Loucy (cell line): ENCODE measurements around the gene SLC23A3.

Experiments
- CTCF ChIP-seq: fragments of 200-600 bp; sonication (generic); conservative IDR thresholded peaks from 2 replicates; pipeline ENCODE4 v1.5.1; 2014; ENCODE audit warnings: mild to moderate bottlenecking, antibody characterized with exemption, low read length
- EZH2phosphoT487 ChIP-seq: fragments of 200-600 bp; IDR thresholded peaks from 2 replicates; pipeline ENCODE4 v1.6.1; 2018; ENCODE audit warnings: antibody characterized with exemption, mild to moderate bottlenecking, moderate library complexity, borderline replicate concordance

DNA sequence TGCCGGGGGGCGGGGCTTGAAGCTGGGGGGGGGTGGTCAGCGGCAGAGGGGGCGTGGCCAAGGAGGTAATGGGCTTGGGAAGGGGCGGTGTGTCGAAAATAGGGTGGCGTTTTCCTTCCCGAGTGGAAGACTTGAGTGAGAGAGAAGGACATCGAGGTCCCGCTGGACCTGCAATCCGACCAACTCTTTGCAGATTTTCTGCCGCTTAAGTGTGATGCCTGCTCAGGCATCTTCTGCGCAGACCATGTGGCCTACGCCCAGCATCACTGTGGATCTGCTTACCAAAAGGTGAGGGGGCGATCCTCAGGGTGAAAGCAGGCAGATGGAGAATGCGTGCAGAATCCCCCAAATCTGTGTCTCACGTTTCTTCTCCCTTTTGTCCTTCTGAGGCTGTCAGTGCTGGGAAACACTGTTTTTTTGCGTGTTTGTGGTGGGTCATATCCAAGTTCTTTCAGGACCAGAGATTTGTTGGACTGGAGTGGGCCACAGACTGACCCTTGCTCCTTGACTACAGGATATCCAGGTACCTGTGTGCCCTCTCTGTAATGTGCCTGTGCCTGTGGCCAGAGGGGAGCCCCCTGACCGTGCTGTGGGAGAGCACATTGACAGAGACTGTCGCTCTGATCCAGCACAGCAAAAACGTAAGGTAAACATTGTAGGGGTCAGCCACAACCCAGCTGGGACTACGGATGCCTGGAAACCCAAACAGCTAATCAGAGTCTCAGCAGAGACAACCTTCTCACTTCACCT is 37.5 kb upstream of the SLC23A3 start:
- TF ChIP-seq CTCF (no peak), EZH2phosphoT487 (no peak)
